ENCODE data around the gene SPATA46. TPM values are rescaled to one million over a fixed set of nuclear protein-coding genes. Genes with fewer than 3 reads are reported as not detected.

SPATA46 gene
- total and polyA plus RNA-seq, 2 donors (not counting 3 experiments of a cell fraction or from before 2014, with no cell fraction given): not detected

DNA sequence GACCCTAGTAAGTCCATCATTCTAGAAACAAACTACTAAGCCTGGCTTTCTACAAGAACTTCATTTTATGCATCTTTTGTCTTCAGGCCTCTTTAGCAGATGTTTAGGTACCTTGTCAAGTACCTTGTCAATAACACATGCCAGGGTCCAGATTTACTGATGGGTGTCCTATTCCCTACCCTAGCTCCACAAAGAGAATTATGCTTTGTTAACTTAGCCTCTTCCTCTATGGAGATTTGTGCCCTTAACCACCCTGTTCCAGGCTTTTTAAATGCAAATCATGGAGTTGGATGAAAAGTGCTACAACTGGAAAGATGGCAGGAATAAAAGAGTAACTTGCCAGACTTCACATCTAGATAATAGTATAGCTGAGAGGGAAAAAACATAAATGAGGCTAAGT is 42.7 kb downstream of the SPATA46 start:
- no peaks in the 10 kb centered on the region for H3K79me2 ChIP-seq (ENCODE audit: control insufficient read depth, insufficient read depth, low read length)
- no peak overlapping the region for H3K27ac ChIP-seq (ENCODE audit: insufficient read depth, low read depth, low read length)
- CTCF ChIA-PET: interaction anchor here (1.5 kb wide), 1 partner anchor 16 kb away, joined by 3 read pairs; no protein-coding TSS in a partner anchor
- no peaks in the 10 kb centered on the region for H4K20me1 ChIP-seq (replicated peaks; ENCODE audit: control insufficient read depth, extremely low read depth, insufficient read depth, low read length)
- no peaks in the 10 kb centered on the region for H3K36me3 ChIP-seq (ENCODE audit: control insufficient read depth in 2 of 2, extremely low read depth in 1 of 2, insufficient read depth in 2 of 2, low read length in 2 of 2)
- no peaks in the 10 kb centered on the region for H3K9me1 ChIP-seq (replicated peaks; ENCODE audit: control insufficient read depth, extremely low read depth, insufficient read depth, low read length)
- BruUV-seq (replicated peaks): no TSS peak
- no peak overlapping the region for H3K4me2 ChIP-seq (ENCODE audit: insufficient read depth, low read length)
- dilution Hi-C loops (cut with MboI; ENCODE audit: extremely low pct_ligation_motif_present, low sequenced_read_pairs): no loop called here
- H2AFZ ChIP-seq (ENCODE audit: low read depth, low read length): no peak overlapping the region
- intact Hi-C loops (cut with micrococcal nuclease): no loop called here
- no peak for FAIRE-seq
- H3K27me3 ChIP-seq (ENCODE audit: control insufficient read depth in 2 of 2, insufficient read depth in 2 of 2, low read length in 2 of 2): no peaks in the 10 kb centered on the region
- DNase-seq (ENCODE audit: low read depth, low spot score): no peak
- POLR2A ChIA-PET: no interaction called here
- H3K4me3 ChIP-seq (replicated peaks in 1 of 3; ENCODE audit: insufficient read depth in 1 of 3, low read depth in 1 of 3, low read length in 3 of 3): no peak overlapping the region
- no peaks in the 10 kb centered on the region for H3K9me3 ChIP-seq (replicated peaks; ENCODE audit: control insufficient read depth, insufficient read depth, low read length)
- no peak overlapping the region for H3K9ac ChIP-seq (replicated peaks; ENCODE audit: extremely low read depth, insufficient read depth, low read length)
- H3K4me1 ChIP-seq (ENCODE audit: control insufficient read depth, extremely low read depth, insufficient read depth, low read length): no peaks in the 10 kb centered on the region
- TF ChIP-seq MAX (IDR thresholded peaks at IDR 0.05; ENCODE audit: insufficient read depth, insufficient read length): no peak
- no peak for TF ChIP-seq GATA2 (IDR thresholded peaks at IDR 0.05; ENCODE audit: insufficient read depth, insufficient read length, low read depth, low read length)
- no peak for TF ChIP-seq JUN (IDR thresholded peaks at IDR 0.05; ENCODE audit: borderline replicate concordance, insufficient read depth, insufficient read length, low read depth)
- no peak for TF ChIP-seq FOS (IDR thresholded peaks at IDR 0.05; ENCODE audit: borderline replicate concordance, insufficient read depth, low read length)
- TF ChIP-seq MYC (IDR thresholded peaks at IDR 0.05; ENCODE audit: low read depth, low read length): no peak
- TF ChIP-seq, protein P1, sequence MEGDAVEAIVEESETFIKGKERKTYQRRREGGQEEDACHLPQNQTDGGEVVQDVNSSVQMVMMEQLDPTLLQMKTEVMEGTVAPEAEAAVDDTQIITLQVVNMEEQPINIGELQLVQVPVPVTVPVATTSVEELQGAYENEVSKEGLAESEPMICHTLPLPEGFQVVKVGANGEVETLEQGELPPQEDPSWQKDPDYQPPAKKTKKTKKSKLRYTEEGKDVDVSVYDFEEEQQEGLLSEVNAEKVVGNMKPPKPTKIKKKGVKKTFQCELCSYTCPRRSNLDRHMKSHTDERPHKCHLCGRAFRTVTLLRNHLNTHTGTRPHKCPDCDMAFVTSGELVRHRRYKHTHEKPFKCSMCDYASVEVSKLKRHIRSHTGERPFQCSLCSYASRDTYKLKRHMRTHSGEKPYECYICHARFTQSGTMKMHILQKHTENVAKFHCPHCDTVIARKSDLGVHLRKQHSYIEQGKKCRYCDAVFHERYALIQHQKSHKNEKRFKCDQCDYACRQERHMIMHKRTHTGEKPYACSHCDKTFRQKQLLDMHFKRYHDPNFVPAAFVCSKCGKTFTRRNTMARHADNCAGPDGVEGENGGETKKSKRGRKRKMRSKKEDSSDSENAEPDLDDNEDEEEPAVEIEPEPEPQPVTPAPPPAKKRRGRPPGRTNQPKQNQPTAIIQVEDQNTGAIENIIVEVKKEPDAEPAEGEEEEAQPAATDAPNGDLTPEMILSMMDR (IDR thresholded peaks at IDR 0.05; ENCODE audit: extremely low read depth in 1 of 2, insufficient read depth in 1 of 2, low read depth in 1 of 2, low read length in 2 of 2): no peak
- TF ChIP-seq POLR2AphosphoS5 (IDR thresholded peaks at IDR 0.05; ENCODE audit: insufficient read depth, low read depth, low read length): no peak
- TF ChIP-seq POLR2A (IDR thresholded peaks at IDR 0.05; ENCODE audit: low read depth, low read length): no peak
- TF ChIP-seq EZH2 (IDR thresholded peaks at IDR 0.05; ENCODE audit: borderline replicate concordance, low read depth, low read length, severe bottlenecking): no peak
